Left colon (tissue), 2 donors: ENCODE results near the gene OR7A10. TPM values are rescaled to one million over a fixed set of nuclear protein-coding genes. Genes with fewer than 3 reads are reported as not detected.
A peak's percentile ranks its signal among the peaks of the same experiment; 100 is the strongest.

Experiments used
- ATAC-seq: fragments of 200-7000 bp; cut with Tn5 transposase; one replicate; pipeline ENCODE4 v1.9.1; 2020; ENCODE audit warnings: mild to moderate bottlenecking, moderate library complexity
- DNase-seq, 2 donors: peaks; one replicate each; pipeline ENCODE4 v3.0.0-alpha.2; 2020
- intact Hi-C, 2 donors: fragments of 100-400 bp; cut with DNase I in 1 of 2; cut with micrococcal nuclease in 1 of 2; formaldehyde crosslinking; loops; one replicate each; pipeline versions ENCODE4 v1.11.2 to v1.14.0; 2022; cut with DNase I, micrococcal nuclease
- long read RNA-seq: library from polyadenylated mRNA; unstranded; transcript quantifications from one replicate; pipeline ENCODE4 v2.0.0, GENCODE V29; 2021
- total RNA-seq, 2 donors: library from RNA; stranded (reverse); fragmentation: NEBNext Ultra II Directional; extraction: Animal tissue kit (Norgen Biotek cat#: 25700); gene quantifications; one replicate each; pipeline ENCODE4 v1.2.1, GENCODE V29; 2021
- donor health status: DM: no; HTN: no; CAD: no.
- donor health status: DM: yes; HTN: yes; CAD: no.

The OR7A10 gene
- not detected for total RNA-seq
- long read RNA-seq: 0 reads

DNA sequence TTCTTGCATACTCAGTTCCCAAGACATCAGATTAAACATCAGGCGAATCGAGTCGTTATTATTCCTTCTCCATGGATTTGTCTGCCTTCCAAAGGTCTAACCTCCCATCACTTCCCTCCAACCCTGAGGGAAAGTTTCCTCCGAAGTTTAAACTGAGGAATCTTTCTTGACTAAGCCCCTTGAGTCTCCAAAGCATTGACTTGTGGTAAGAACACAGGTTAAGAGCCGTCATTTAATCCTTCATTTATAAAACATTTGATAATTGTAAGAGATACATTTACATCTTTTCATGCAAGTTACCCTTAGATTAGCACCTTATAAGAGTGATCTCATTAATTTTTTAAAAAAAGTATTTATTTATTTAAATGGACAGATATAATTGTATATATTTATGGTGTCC, at the start of gene OR7A10:
Gene OR7A10, minus strand, starts transcription at position 101 of the 400 bp plus-strand sequence. CDS start 7,045 bp downstream, outside the sequence.
- ATAC-seq (no peak), DNase-seq (no peak)
- intact Hi-C loops: no loop called here

DNA sequence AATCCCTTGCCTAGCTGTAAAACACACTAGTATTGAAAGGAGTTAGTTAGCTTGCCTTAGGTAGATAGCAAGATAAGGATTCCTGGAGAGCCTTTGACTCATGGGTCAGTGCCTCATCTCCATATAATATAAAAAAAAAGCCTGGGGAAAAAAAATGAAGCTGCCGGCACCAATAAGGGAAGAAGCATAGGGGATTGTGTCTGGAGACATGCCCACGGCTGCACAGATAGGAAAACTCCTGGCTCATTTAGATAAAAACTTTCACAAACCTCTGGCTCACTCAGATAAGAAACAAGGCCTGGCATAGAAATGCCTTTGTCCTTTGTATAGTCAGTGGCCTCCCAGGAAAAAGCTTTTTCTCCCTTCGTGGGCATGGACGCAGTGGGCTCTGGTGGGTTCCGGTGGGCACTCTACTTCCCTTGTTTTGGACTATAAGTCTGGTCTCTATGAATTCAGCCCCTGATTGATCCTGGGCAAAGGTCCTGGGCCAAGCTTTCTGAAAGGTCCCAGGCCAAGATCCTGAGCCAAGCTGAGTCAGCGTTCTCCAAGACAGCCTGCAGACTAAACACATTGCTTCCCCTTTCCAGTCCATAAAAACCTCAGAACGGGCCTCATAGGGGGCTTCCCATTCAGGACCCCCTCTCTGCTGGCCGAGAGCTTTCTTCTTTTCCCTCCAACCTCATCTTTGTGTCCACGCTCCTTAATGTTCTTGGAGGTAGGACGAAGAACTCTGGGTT, 42.1 kb upstream of the OR7A10 start:
- no peak for ATAC-seq
- peak in 1 of 2 donors; percentile 9 for DNase-seq
- intact Hi-C loops: no loop called here

GRCh38 chr19:14889994-14890642, 41.4 kb upstream of the OR7A10 start:
- no peak for DNase-seq
- no peak for ATAC-seq
- intact Hi-C loops: no loop called here

DNA sequence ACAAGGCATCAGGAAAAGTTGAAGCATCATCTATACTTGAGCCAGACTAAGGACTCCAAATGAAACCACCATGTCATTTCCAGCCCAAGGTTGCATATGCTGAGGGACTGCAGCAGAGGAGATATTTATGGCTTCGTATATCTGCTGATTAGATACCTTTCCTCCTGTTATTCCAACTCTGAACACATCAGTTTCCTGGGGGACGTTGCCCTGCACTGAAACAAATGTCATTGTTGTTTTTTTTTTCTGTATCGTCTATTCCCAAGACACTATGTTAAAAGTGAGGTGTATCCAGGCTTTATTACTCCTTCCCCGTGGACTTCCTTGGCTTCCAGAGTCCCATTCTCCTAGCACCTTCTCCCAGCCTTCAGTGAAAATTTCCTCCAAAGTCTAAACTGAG, 37.3 kb upstream of the OR7A10 start, which contains the start of gene OR7A17:
Gene OR7A17, minus strand, starts transcription at position 101 of the 400 bp plus-strand sequence. CDS start 4,777 bp downstream, outside the sequence.
- intact Hi-C loops: no loop called here
- ATAC-seq (no peak), DNase-seq (no peak)

DNA sequence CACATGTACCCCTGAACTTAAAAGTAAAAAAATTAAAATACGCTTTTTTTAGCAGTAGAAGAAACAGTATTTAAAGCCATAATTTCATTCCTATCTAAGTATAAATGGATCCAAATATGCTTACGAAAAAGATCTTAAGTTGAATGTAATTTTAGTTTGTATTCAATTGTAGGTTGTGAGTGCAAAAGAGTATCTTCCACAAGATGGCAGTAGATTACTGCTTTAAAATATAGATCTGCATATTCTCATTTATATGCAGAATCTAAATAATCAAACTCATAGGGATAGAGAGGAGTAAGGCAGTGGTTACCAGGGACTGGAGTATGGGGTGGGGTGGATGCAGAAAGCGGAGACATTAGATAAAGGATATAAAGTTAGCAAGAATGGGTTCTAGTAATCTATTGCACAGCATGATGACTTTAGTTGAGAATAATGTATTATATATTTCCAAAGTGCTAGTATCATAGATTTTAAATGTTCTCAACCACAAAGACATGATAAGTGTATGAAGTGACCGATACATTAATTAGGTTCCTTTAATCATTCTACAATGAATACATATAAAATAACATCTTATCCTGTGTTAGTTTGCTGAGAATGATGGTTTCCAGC, 23.0 kb upstream of the OR7A10 start:
- intact Hi-C loops: no loop called here
- ATAC-seq (no peak), DNase-seq (no peak)

- intact Hi-C loops: no loop called here
- ATAC-seq (no peak), DNase-seq (no peak)
Measured at GRCh38 chr19:14868497-14868896, 19.8 kb upstream of the OR7A10 start.

DNA sequence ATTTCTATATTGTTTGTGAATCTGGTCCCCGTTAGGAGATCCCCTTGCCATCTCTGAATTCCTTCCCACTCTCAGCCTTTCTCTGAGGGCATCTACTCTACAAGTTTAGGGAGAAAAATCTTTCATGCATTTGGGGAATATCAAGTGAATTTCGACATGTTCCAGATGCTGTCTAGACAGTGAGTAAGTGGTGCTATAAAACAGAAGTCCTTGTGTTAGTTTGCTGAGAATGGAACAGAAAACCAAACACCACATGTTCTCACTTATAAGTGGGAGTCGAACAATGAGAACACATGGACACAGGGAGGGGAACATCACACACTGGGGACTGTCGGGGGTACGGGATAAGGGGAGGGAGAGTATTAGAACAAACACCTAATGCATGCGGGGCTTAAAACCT, 5.1 kb downstream of the OR7A10 start:
- intact Hi-C loops: no loop called here
- ATAC-seq (no peak), DNase-seq (no peak)

DNA sequence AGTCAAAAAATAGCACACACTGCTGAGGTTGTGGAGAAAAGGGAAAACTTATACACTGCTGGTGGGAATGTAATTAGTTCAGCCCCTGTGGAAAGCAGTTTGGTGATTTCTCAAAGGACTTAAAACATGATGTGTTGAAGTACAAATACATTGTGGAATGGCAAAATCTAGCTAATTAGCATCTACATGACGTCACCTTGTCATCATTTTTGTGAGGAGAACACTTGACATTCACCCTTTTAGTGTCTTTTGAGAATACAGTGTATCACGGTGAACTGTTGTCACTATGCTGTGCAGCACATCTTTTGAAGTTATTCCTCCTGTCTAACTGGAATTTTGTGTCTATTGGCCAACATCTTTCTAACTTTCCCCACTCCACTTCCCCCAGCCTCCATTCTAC, 5.6 kb downstream of the OR7A10 start:
- no peak for DNase-seq
- intact Hi-C loops: no loop called here
- ATAC-seq: no peak

DNA sequence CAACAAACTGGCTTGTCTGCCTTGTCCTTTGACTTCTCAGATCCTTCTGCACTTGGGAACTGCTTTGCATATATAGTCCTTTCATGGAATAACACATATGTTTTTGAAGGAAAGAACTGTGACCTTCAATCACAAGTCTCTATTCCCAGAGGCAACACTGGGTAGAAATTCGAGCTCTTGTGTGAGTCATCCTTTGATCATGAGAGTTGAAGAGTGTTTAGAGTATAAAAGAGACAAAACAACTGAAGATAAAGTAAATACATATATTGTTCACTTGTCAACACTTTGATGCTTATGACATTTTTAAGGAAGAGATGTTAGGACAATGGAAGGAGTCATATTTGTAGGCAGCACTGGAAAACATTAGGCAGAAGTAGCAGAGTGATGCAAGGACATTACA, 8.5 kb downstream of the OR7A10 start:
- intact Hi-C loops: no loop called here
- ATAC-seq (no peak), DNase-seq (no peak)

- ATAC-seq (no peak), DNase-seq (no peak)
- intact Hi-C loops: no loop called here
Measured at GRCh38 chr19:14837391-14837790, 11.3 kb downstream of the OR7A10 start.

DNA sequence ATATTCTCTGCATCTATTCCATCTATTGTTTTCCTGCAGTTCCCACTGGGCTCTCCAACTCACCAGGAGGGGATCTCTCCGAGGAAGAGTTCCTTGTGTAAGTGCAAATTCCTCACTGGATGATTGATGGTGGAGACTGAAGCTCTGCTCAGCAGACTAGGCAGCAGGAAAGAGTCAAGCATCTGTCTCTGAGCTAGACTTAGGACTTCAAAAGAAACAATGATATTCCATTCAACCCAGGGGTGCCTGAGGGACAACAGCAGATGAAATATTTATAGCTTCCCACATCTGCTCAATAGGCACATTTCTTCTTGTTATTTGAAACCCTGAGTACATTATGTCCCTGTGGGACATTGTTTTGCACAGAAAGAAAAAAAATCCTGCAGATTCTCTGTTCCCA, 13.7 kb downstream of the OR7A10 start, which contains the start of the genes OR7A5 and OR7C1:
Gene OR7A5, minus strand, starts transcription at position 175 of the 400 bp plus-strand sequence. CDS start 6,944 bp downstream, outside the sequence.
Gene OR7C1, minus strand, starts transcription at position 175 of the 400 bp plus-strand sequence. CDS start 35,049 bp downstream, outside the sequence.
- DNase-seq: no peak
- intact Hi-C loops: no loop called here
- no peak for ATAC-seq

- no peak for ATAC-seq
- no peak for DNase-seq
- intact Hi-C loops: no loop called here
Measured at GRCh38 chr19:14830702-14831101, 18.0 kb downstream of the OR7A10 start.

DNA sequence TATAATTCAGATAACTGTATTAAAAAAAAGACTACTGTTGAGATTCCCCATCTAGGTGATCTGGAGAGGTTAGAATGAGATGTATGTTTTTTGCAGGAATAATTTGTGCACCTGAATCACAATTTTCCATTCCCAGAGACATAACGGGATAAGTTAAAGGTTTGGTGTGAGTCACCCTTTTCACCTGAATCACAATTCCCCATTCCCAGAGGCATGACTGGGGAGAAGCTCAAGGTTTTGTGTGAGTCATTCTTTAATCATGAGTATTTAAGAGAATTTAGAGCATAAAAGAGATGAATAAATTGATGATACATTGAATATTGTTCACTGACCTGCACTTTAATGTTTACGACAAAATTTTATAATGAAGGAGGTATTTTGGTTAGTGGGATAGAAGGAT, 22.7 kb downstream of the OR7A10 start:
- intact Hi-C loops: no loop called here
- ATAC-seq (no peak), DNase-seq (no peak)

DNA sequence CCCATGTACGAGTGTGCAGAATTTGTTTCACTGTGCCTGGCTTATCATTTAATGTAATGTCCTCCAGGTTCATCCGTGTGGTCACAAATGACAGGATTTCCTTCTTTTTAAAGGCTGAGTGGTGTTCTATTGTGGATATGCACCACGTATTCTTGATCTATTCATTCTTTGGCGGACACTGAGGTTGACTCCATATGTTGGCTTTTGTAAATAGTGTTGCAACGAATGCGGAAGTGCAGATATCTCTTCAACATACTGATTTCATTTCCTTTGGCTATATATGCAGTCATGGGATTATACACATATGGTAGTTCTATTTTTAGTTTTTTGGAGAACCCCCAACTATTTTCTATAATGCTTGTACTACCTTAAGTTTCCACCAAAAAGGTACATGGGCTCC, 26.8 kb downstream of the OR7A10 start:
- ATAC-seq (no peak), DNase-seq (no peak)
- intact Hi-C loops: no loop called here

DNA sequence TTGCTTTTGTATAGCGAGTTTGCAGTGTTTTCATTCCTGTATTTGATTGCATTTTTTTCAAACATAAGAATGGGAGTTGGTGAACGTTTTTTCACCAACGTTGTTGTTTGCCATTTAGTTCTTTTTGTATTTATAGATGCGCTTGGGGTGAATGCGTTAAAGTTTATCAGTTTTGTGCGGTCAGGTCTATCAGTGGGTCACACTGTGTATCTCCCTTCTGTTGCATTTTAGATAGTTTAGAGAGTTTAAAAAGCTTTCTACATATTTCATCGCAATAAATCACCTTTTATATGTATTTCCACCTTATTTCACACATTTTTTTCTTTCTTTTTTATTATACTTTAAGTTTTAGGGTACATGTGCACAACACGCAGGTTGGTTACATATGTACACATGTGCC, 30.1 kb downstream of the OR7A10 start:
- intact Hi-C loops: no loop called here

DNA sequence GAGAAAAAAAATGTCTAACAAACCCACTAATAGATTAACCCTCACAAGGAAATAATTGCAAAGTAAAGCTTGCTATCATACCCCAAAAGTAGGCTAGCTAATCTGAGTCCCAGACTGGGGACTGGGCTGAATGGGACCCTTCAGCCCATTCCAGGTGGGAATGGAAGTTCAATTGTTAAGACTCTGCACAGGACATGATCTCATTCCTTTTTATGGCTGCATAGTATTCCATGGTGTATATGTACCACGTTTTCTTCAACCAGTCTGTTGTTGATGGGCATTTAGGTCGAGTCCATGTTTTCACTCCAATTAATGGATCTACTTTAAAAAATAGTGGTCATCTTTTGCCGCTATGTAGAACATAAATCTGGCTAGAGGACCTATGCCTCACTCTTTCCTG, 31.7 kb downstream of the OR7A10 start:
- intact Hi-C loops: no loop called here

More for the DNA sequence above, 30.1 kb downstream of the OR7A10 start:
- ATAC-seq (no peak), DNase-seq (no peak)

GRCh38 chr19:14814982-14815652, 33.6 kb downstream of the OR7A10 start:
- ATAC-seq (no peak), DNase-seq (no peak)
- intact Hi-C loops: no loop called here

More for the DNA sequence above, 31.7 kb downstream of the OR7A10 start:
- DNase-seq (no peak), ATAC-seq (no peak)

- DNase-seq (no peak), ATAC-seq (no peak)
- intact Hi-C loops: no loop called here
Measured at GRCh38 chr19:14809272-14810057, 39.3 kb downstream of the OR7A10 start.
